AG09309 (cell line): Measurements from ENCODE around the gene ATG9A.

ENCODE experiments used
- DNase-seq: peaks from one replicate; pipeline ENCODE4 v3.0.0-alpha.2; 2010; ENCODE audit warnings: low read depth
- H3K4me3 ChIP-seq: 2 replicates; pipeline ENCODE4 v1.5.1; 2011; ENCODE audit warnings: mild to moderate bottlenecking, low read depth, low read length, moderate library complexity; ENCODE audit not compliant: control insufficient read depth
- CTCF ChIP-seq: IDR thresholded peaks from 2 replicates; pipeline ENCODE4 v1.5.1; 2011; ENCODE audit warnings: mild to moderate bottlenecking, low read depth, low read length, inconsistent platforms; ENCODE audit not compliant: insufficient read depth, control insufficient read depth; ENCODE audit errors: missing control alignments

The ATG9A gene

GRCh38 chr2:219229305-219230058 lies at the start of gene ATG9A, which contains the start of gene ANKZF1:
Gene ATG9A (minus strand): TSS chr2:219229636. CDS start chr2:219228024, 1,612 bp downstream.
Gene ANKZF1 (plus strand): TSS chr2:219229806. CDS start chr2:219230258, 452 bp downstream.
- no peak for TF ChIP-seq CTCF
- DNase-seq = peak; percentile 93
- peak within 1 kb of the TSS; percentile 86 for H3K4me3 ChIP-seq

- DNase-seq = no peak
- no peak for TF ChIP-seq CTCF
- H3K4me3 ChIP-seq = peak overlapping the region; percentile 25
Measured at GRCh38 chr2:219278655-219279150, 49.3 kb upstream of the ATG9A start.

- H3K4me3 ChIP-seq = no peak overlapping the region
- peak; percentile 99 for TF ChIP-seq CTCF
- DNase-seq = no peak
Measured at GRCh38 chr2:219277703-219278654, 48.5 kb upstream of the ATG9A start.

GRCh38 chr2:219274361-219274921 lies 45.0 kb upstream of the ATG9A start:
- TF ChIP-seq CTCF = no peak
- H3K4me3 ChIP-seq = no peak overlapping the region
- no peak for DNase-seq

- H3K4me3 ChIP-seq = no peak overlapping the region
- TF ChIP-seq CTCF = no peak
- DNase-seq = no peak
Measured at GRCh38 chr2:219273937-219274336, 44.5 kb upstream of the ATG9A start.

- no peak for TF ChIP-seq CTCF
- no peak overlapping the region for H3K4me3 ChIP-seq
- no peak for DNase-seq
Measured at GRCh38 chr2:219272995-219273394, 43.6 kb upstream of the ATG9A start.
